ENCODE measurements around the gene RPL3. TPM values are rescaled to one million over a fixed set of nuclear protein-coding genes. Genes with fewer than 3 reads are reported as not detected.

Gene RPL3
- polyA plus RNA-seq, 1 experiment = 4,772 TPM

DNA sequence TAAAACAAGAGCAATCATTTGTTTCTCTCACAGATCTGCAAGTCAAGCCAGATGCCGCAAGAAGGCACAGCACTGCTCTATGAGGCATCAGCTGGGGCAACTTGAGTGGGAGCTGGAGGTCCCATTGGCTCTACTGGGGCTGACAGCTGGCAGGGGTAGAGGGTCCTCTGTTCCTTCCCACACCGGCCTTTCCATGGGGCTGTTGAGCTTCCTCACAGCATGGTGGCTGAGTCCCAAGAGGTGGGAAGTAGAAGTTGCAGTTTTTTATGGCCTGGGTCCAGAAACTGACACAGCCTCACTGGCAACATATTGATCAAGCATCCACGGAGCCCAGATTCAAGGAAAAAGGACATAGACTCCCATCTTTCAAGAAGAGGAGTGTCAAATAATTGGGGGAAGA lies 34.4 kb downstream of the RPL3 start:
- H3K4me3 ChIP-seq (ENCODE audit: low read depth, low read length) = no peak overlapping the region
- TF ChIP-seq, protein P1, sequence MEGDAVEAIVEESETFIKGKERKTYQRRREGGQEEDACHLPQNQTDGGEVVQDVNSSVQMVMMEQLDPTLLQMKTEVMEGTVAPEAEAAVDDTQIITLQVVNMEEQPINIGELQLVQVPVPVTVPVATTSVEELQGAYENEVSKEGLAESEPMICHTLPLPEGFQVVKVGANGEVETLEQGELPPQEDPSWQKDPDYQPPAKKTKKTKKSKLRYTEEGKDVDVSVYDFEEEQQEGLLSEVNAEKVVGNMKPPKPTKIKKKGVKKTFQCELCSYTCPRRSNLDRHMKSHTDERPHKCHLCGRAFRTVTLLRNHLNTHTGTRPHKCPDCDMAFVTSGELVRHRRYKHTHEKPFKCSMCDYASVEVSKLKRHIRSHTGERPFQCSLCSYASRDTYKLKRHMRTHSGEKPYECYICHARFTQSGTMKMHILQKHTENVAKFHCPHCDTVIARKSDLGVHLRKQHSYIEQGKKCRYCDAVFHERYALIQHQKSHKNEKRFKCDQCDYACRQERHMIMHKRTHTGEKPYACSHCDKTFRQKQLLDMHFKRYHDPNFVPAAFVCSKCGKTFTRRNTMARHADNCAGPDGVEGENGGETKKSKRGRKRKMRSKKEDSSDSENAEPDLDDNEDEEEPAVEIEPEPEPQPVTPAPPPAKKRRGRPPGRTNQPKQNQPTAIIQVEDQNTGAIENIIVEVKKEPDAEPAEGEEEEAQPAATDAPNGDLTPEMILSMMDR (IDR thresholded peaks at IDR 0.05; ENCODE audit: insufficient read depth, low read depth, low read length) = no peak
- no peaks in the 10 kb centered on the region for H3K27me3 ChIP-seq (ENCODE audit: control insufficient read depth, insufficient read depth, low read length)
- DNase-seq (ENCODE audit: low read depth) = no peak
- ChIA-PET CTCF (no interaction called here), POLR2A (no interaction called here)
- no peaks in the 10 kb centered on the region for H3K36me3 ChIP-seq (ENCODE audit: control insufficient read depth, insufficient read depth, low read length)

DNA sequence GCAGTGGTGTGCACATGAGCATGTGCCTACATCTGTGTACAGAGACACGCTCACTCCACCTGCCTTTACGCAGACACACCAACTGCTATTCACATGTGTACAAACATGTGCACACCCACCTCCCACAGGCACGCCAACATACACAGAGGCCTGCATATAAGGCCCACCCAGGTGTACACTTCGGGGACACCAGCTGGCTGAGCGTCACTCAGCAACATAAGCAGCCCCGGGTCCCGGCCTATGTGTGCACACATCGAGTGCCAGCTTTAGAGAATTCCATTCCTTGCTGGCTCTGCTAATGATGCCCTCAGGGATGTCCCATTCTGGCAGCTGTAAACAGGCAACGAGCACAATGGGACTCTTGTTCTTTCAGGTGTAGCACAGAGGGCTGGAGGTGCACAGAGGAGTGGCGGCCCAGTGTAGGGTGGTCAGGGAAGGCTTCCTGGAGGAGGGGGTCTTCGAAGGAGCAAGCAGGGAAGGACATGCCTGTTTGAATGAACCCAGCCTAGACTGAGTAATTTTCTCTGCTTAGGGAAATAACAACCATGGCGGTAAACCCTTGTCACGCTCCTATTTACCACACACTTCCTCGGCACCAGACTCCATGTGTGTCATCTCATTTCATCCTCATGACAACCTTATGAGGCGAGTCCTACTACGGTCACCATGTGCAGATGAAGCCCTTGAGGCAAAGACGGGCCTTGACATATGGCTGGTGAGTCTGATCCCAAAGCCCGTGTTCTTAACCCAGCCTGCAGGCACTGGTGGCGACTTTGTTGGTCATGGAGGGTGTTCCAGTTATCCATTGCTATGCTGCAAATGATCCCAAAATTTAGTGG lies 35.1 kb downstream of the RPL3 start:
- CTCF ChIA-PET = no interaction called here
- Histone ChIP-seq H3K36me3 (ENCODE audit: control insufficient read depth, insufficient read depth, low read length) (no peaks in the 10 kb centered on the region), H3K27me3 (ENCODE audit: control insufficient read depth, insufficient read depth, low read length) (no peaks in the 10 kb centered on the region), H3K4me3 (ENCODE audit: low read depth, low read length) (no peak overlapping the region)
- TF ChIP-seq, protein P1 (IDR thresholded peaks at IDR 0.05; ENCODE audit: insufficient read depth, low read depth, low read length) = no peak
- POLR2A ChIA-PET = no interaction called here
- no peak for DNase-seq (ENCODE audit: low read depth)

DNA sequence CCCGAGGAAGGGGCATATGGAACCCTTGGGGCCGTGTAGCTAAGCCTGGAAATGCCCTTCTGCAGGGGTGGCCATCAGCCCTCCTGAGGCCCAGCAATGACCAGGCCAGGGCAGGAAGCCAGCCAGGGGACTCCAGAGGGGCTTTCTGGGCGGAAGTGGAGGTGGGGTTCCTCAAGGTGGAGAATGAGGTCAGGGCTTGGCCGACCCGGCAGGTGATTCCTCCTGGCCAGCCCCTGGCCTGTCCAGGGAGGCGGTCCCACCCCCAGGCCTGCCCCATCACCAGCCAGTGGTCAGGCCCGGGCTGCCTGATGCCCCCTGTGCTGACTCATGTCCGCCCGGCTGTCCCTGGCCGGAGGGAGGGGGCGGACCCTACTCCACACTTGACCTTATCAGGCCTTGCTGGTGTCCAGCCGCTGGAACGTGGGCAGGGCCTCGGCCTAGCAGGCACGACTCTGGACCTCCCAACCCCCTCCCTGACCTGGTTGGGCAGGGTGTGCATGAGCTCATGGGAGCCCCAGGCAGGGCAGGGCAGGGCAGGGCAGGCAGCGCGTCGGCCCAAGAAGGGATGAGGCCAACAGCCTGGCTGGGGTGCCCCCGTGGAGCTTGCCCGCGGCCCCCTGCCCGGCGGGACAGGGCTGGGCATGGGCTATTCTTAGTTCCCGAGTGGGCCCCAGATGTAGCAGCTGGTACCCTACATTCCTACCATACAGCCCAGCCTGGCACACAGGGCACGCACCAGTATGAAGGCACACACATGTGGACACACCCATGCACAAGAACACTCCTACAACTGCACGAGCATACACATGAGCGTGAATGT lies 35.9 kb downstream of the RPL3 start:
- POLR2A ChIA-PET = no interaction called here
- no peak overlapping the region for H3K4me3 ChIP-seq (ENCODE audit: low read depth, low read length)
- H3K27me3 ChIP-seq (ENCODE audit: control insufficient read depth, insufficient read depth, low read length) = no peaks in the 10 kb centered on the region
- CTCF ChIA-PET = interaction anchor here (0.6 kb wide), 2 partner anchors 115 to 362 kb away, joined by 3 read pairs; no protein-coding TSS in a partner anchor
- no peaks in the 10 kb centered on the region for H3K36me3 ChIP-seq (ENCODE audit: control insufficient read depth, insufficient read depth, low read length)
- TF ChIP-seq, protein P1 (IDR thresholded peaks at IDR 0.05; ENCODE audit: insufficient read depth, low read depth, low read length) = no peak
- no peak for DNase-seq (ENCODE audit: low read depth)

DNA sequence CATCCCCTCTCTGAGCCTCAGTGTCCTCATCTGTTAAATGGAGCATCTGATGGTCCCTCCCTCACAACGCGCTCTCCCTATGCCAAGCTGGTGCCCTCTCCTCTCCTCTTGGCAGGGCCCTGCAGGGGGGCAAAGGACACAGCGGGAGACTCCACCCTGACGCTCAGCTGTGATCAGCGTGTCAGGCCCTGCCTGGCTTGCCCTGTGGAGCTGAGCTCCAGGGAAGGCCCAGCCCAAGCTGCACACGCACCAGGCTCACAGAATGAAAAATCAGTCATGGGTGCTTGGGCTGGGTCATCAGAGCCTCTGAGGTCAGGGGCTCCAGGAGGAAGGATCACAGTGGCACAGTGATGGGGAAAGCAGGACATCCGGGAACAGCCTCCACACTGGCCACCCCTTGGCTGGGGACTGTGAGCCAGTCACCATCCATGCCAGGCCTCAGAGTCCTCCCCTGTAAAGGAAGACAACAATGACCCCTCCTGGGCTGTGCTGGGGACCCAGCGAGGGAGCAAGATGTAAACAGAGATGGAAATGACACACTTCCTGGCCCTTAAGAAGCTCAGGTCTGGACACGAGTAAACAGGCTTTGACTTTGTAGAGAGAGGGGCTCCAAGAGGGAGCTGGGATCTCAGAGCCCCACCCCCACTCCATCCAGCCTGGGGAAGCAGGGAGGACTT lies 36.6 kb downstream of the RPL3 start:
- H3K36me3 ChIP-seq (ENCODE audit: control insufficient read depth, insufficient read depth, low read length) = no peaks in the 10 kb centered on the region
- ChIA-PET POLR2A (no interaction called here), CTCF (interaction anchor here (0.6 kb wide), 2 partner anchors 115 to 362 kb away, joined by 3 read pairs; no protein-coding TSS in a partner anchor)
- no peaks in the 10 kb centered on the region for H3K27me3 ChIP-seq (ENCODE audit: control insufficient read depth, insufficient read depth, low read length)
- TF ChIP-seq, protein P1 (IDR thresholded peaks at IDR 0.05; ENCODE audit: insufficient read depth, low read depth, low read length) = no peak
- DNase-seq (ENCODE audit: low read depth) = no peak
- H3K4me3 ChIP-seq (ENCODE audit: low read depth, low read length) = no peak overlapping the region

DNA sequence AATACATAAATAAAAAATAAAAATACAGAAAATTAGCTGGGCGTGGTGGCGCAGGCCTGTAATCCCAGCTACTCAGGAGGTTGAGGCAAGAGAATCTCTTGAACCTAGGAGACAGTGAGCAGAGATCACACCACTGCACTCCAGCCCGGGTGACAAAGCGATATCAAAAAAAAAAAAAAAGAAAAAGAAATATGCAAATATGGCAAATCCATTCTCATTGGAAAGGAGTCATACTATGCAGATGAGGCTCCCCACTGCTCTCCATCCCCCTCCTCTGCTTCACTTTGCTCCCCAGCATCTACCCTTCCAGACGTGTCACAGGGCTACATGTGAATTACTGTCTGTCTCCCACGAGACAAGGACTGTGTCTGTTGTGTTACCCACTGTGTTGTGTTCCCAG lies 38.3 kb downstream of the RPL3 start:
- POLR2A ChIA-PET = no interaction called here
- H3K36me3 ChIP-seq (ENCODE audit: control insufficient read depth, insufficient read depth, low read length) = no peaks in the 10 kb centered on the region
- no peak for DNase-seq (ENCODE audit: low read depth)
- no peaks in the 10 kb centered on the region for H3K27me3 ChIP-seq (ENCODE audit: control insufficient read depth, insufficient read depth, low read length)
- no peak overlapping the region for H3K4me3 ChIP-seq (ENCODE audit: low read depth, low read length)
- TF ChIP-seq, protein P1 (IDR thresholded peaks at IDR 0.05; ENCODE audit: insufficient read depth, low read depth, low read length) = no peak
- CTCF ChIA-PET = no interaction called here
